SK-N-MC (cell line): ENCODE measurements around the gene PSMC4.

Source experiments
- DNase-seq: peaks from one replicate; pipeline ENCODE4 v3.0.0-alpha.2; 2011; ENCODE audit warnings: low read depth, low spot score
- H3K27ac ChIP-seq: fragments of 200-600 bp; sonication (generic); 2 replicates; pipeline ENCODE4 v1.5.1; 2016; ENCODE audit warnings: mixed run types
- H3K36me3 ChIP-seq: fragments of 200-600 bp; sonication (generic); 2 replicates; pipeline ENCODE4 v1.6.1; 2017; ENCODE audit warnings: antibody characterized with exemption, low read length, mixed read lengths; ENCODE audit not compliant: insufficient read depth
- H3K4me3 ChIP-seq: fragments of 200-600 bp; sonication (generic); 2 replicates; pipeline ENCODE4 v1.5.1; 2016
- H3K9ac ChIP-seq: fragments of 200-600 bp; sonication (generic); 2 replicates; pipeline ENCODE4 v1.8.0; 2017; ENCODE audit warnings: mixed run types, mixed read lengths; ENCODE audit not compliant: insufficient read length
- H3K9me3 ChIP-seq: fragments of 200-600 bp; sonication (generic); 2 replicates; pipeline ENCODE4 v1.6.1; 2017; ENCODE audit warnings: low read depth, mild to moderate bottlenecking, antibody characterized with exemption, low read length, moderate library complexity, mixed read lengths
- EZH2 ChIP-seq: fragments of 200-600 bp; sonication (generic); IDR thresholded peaks from one replicate; pipeline ENCODE4 v1.6.1; 2017; ENCODE audit warnings: antibody characterized with exemption
- FOXP2 ChIP-seq: optimal IDR thresholded peaks from 2 replicates; pipeline ENCODE3; 2011; ENCODE audit warnings: mild to moderate bottlenecking, moderate library complexity; ENCODE audit not compliant: insufficient read depth; ENCODE audit errors: extremely low read length, control extremely low read depth
- POLR2AphosphoS5 ChIP-seq: IDR thresholded peaks from 2 replicates; pipeline ENCODE4 v1.6.1; 2012; ENCODE audit warnings: mild to moderate bottlenecking, low read depth, low read length, borderline replicate concordance

PSMC4 gene

DNA sequence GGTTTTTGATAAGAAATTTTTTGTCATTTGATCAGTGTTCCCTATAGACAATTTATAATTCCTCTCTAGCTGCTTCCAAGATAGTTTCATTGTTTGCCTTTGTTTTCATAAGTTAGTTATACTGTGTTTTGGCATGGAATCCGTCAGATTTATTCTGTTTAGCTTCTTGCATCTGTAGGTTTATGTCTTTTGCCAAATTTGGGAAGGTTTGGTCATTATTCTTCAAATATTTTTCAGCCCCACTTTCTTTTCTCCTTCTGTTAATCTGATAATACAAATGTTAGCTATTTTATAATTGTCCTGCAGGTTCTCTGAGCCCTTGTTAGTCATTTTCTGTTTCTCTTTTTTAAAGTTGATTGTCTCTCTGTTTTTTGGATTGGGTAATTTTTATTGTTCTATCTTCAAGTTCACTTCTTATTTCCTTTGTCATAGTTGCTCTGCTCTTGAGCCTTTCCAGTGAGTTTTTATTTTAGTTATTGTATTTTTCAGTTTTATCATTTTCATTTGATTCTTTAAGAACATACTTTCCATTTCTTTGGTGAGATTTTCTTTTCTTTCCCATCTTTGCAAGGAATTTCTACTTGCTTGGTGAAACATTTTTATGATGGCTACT lies 30.6 kb upstream of the PSMC4 start:
- TF ChIP-seq EZH2 (no peak), POLR2AphosphoS5 (no peak), FOXP2 (no peak)
- DNase-seq = no peak
- Histone ChIP-seq H3K36me3 (no peaks in the 10 kb centered on the region), H3K27ac (peak overlapping the region; percentile 94), H3K9ac (no peak overlapping the region), H3K4me3 (no peak overlapping the region), H3K9me3 (no peaks in the 10 kb centered on the region; the same call in 1 of the 2 replicates)

DNA sequence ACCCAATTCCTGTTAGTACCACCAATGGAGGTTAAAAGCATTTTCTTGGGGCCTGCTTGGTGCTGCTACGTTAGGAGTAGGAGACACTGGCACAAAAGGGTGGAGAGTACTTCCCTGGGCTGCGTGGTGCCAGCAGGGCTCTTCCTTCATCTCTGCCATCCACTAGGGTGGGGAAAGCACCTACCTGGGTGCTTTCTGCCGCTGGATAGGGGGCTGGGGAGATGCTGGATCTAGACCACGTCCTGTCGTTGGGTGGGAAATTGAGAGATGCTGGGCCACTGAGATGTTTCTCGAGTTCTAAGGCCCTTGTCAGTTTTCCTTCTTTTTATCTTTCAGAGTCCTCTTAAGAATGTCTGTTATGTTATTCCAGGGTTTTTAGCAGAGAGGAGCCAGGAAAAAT lies 29.8 kb upstream of the PSMC4 start:
- Histone ChIP-seq H3K9me3 (no peaks in the 10 kb centered on the region; the same call in 1 of the 2 replicates), H3K36me3 (no peaks in the 10 kb centered on the region), H3K27ac (peak overlapping the region; percentile 94), H3K4me3 (peak overlapping the region; percentile 65), H3K9ac (no peak overlapping the region)
- no peak for TF ChIP-seq POLR2AphosphoS5
- DNase-seq = no peak

DNA sequence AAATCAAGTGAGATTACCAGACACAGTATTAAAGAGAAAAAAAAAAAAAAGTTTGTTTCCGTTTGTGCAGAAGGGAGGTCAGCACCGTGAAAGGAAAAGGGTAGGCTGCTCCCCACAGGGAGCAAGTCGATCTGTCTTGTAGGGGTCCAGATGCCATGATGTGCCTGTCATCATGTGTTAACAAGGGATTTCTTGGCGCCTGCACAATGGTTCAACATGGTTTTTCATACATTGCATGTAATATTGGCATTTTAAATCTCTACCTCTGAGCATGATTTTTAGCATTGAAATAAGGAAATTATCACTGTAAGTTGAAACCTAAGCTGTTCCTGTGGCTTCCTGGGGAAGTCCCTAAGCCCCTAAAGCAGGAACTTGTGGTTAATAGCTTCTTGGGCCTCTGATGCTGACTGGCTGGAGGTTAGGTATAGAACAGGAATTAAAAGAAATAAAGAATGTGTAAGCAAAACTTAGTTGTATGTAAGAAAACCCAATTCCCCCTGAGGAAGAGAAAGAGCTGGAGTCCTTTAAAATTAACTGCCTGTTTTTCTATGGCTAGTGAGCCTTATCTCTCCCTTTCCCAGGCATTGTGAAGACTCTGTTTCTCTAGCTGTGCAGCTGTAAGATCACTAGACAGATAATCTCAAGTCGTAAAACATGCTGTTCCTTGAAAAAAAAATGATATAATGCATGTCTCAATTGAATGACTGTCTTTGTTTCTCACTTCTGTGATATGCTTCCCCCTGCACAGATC lies 29.2 kb upstream of the PSMC4 start:
- peak overlapping the region; percentile 65 for H3K4me3 ChIP-seq
- peak; percentile 60; the same call in 1 of the 2 replicates for TF ChIP-seq POLR2AphosphoS5
- TF ChIP-seq EZH2 = no peak
- no peaks in the 10 kb centered on the region for H3K36me3 ChIP-seq
- H3K9ac ChIP-seq = peak overlapping the region; percentile 54
- peak; percentile 95 for DNase-seq
- H3K27ac ChIP-seq = peak overlapping the region; percentile 94
- H3K9me3 ChIP-seq = no peaks in the 10 kb centered on the region; the same call in 1 of the 2 replicates

DNA sequence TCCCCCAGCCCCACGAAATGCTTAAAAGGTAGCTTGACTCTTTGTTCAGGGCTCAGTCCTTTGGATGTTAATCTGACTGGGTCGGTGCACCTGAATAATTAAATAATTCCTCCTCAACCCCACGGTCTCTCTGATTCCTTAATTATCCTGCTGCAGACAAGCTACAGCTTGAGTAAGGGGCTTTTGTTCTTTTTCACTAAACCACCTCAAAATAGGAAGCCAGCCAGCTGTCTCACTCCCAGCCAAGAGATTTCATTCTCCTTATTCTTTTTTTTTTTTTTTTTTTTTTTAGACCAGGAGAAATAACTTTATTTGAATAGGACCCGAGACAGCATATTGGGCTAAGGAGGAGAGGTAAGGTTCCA lies 28.6 kb upstream of the PSMC4 start:
- H3K4me3 ChIP-seq = peak overlapping the region; percentile 65
- peak overlapping the region; percentile 94 for H3K27ac ChIP-seq
- H3K9ac ChIP-seq = peak overlapping the region; percentile 54
- TF ChIP-seq EZH2 = no peak
- TF ChIP-seq POLR2AphosphoS5 = no peak
- no peak for TF ChIP-seq FOXP2
- no peaks in the 10 kb centered on the region; the same call in 1 of the 2 replicates for H3K9me3 ChIP-seq
- DNase-seq = no peak
- H3K36me3 ChIP-seq = no peaks in the 10 kb centered on the region

DNA sequence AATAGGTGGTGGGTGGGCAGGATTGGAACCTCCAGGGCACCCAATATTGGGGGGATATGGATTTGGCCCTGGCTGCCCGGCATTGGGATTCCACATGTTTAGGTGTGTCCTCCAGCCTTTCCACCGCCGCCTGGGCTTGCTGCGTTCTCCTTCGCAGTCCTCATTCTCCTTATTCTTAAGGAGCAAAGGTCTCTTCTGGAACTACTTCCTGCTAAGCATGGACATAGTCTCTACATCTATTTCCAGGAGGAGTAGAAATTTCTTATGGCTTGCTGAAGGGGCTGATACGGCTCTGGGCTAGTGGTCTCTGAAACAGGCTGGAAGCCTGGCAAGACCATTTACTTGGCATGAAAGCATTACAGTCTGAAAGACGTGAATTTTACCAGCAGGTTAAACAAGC lies 27.4 kb upstream of the PSMC4 start:
- Histone ChIP-seq H3K27ac (no peak overlapping the region), H3K4me3 (no peak overlapping the region), H3K9me3 (no peaks in the 10 kb centered on the region; the same call in 1 of the 2 replicates), H3K9ac (no peak overlapping the region), H3K36me3 (no peaks in the 10 kb centered on the region)
- no peak for DNase-seq
- TF ChIP-seq FOXP2 (no peak), POLR2AphosphoS5 (no peak), EZH2 (no peak)

DNA sequence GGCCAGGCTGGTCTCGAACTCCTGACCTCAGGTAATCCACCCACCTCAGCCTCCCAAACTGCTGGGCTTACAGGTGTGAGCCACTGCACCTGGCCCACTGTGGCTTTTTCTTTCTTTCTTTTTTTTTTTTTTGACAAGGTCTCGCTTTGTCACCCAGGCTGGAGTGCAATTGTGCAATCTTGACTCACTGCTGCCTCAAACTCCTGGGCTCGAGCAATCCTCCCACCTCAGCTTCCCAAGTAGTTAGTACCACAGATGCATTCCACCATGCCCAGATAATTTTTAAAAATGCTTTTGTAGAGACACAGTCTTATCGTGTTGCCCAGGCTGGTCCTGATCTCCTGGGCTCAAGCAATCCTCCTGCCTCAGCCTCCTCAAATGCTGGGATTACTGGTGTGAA lies 24.4 kb upstream of the PSMC4 start:
- no peak for DNase-seq

DNA sequence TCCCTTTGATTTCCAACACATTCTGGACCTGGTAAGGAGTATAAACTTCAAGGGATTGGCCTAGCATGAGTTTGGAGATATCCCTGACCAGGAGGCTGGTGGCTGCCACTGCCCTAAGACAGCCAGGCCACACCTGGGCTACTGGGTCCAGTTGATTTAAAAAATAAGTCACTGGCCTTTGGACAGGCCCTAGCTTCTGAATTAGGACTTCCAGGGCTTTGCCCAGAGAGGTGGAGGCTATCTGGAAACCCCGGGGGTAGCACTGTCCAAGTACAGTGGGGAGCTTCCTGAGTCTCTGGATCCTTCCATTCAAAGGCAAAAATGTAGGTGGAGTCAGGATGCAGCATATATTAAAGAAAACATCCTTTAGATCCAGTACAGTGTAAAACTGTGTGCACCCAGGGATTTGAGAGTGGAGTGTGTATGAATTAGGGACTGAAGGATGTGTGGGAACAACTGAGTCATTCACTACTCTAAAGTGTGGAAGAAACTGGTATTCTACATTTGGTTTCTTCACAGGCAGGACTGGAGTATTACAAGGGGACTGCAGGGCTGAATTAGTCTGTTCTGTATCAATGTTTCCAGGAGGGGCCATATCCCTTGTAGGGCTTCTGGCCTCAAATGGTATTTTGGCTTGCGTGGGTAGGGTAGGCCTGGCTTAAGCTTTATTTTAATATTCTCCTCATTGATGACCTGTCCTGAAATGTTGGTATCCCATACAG lies 21.8 kb upstream of the PSMC4 start:
- Histone ChIP-seq H3K4me3 (no peak overlapping the region), H3K36me3 (no peaks in the 10 kb centered on the region), H3K27ac (no peak overlapping the region), H3K9ac (no peak overlapping the region), H3K9me3 (no peaks in the 10 kb centered on the region)
- no peak for DNase-seq
- TF ChIP-seq FOXP2 (no peak), EZH2 (no peak), POLR2AphosphoS5 (no peak)

More for the DNA sequence above, 24.4 kb upstream of the PSMC4 start:
- Histone ChIP-seq H3K4me3 (no peak overlapping the region), H3K27ac (no peak overlapping the region), H3K9me3 (no peaks in the 10 kb centered on the region), H3K9ac (no peak overlapping the region), H3K36me3 (no peaks in the 10 kb centered on the region)
- no peak for TF ChIP-seq EZH2
- no peak for TF ChIP-seq FOXP2
- TF ChIP-seq POLR2AphosphoS5 = no peak

DNA sequence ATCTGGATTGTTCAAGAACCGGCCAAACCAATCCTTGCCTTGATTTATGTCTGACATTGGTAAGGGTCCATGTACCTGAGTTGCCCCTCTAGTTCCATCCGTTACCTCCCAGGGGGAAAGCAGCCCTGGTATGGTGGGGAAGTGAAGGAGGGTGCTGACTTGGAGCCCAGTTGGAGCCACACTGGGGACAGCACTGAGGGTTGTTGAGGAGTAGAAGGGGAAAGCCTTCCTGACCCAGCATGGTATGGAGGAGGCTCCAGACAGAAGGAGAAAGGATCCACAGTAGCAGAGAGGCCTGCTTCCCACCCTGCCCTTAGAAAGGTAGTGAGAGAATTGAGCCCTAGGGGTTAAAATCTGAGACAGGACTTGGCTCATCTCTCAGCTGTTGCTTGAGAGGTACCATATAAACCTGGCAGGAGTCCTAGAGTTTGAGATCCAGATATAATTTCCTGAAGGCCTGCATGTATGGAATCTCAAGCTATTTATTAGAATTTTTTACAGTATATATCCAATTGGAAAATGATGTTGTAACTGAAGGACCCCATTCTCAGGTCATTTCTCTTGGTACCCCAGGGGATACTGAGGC lies 19.8 kb upstream of the PSMC4 start:
- Histone ChIP-seq H3K4me3 (no peak overlapping the region), H3K9ac (no peak overlapping the region), H3K36me3 (no peaks in the 10 kb centered on the region), H3K9me3 (no peaks in the 10 kb centered on the region), H3K27ac (0 out of 2 replicates have a peak overlapping the region, but pooled peaks have one; percentile 2)
- DNase-seq = no peak
- no peak for TF ChIP-seq FOXP2
- no peak for TF ChIP-seq POLR2AphosphoS5
- no peak for TF ChIP-seq EZH2
